ENCODE data around the gene CNOT11.

DNA sequence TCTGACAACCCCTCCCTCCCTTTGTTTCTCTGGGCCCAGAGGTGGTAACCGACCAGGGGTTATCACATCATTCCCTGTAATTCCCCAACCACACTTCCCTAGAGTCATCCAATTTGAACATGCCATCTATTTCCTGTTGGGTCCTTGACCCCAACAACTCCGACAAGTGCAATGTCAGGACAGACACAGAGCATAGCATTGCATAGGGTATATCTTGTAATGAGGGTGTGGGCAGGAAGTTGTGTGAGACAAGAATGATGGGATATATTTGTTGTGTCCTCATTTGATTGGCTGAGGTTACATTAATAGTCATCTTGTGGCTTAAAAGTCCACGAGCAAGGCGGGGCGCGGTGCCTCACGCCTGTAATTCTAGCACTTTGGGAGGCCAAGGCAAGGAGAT, 33.4 kb upstream of the CNOT11 start:
- no peak for TF ChIP-seq CTCF (IDR thresholded peaks at IDR 0.05)
- no peak for TF ChIP-seq POLR2A (IDR thresholded peaks at IDR 0.05)

Measured in right lobe of liver (tissue), 4 donors.